ENCODE data around the gene SYDE1.

Gene SYDE1

GRCh38 chr19:15154002-15154612 is 46.9 kb downstream of the SYDE1 start:
- Mint-ChIP-seq H3K27me3 (ENCODE audit: low read depth) (peaks cover 5% of the 10 kb centered on the region), H3K9me3 (no peaks in the 10 kb centered on the region)
- TF ChIP-seq CTCF (IDR thresholded peaks at IDR 0.05; ENCODE audit: unreplicated experiment in 3 of 3), result peak; percentile 24 to 41 (median 30)

GRCh38 chr19:15155296-15155695 is 48.1 kb downstream of the SYDE1 start:
- no peak overlapping the region for H3K4me3 Mint-ChIP-seq
- H3K36me3 Mint-ChIP-seq (ENCODE audit: low read depth), result peaks cover 22% of the 10 kb centered on the region
- no peak for TF ChIP-seq CTCF (IDR thresholded peaks at IDR 0.05; ENCODE audit: unreplicated experiment in 3 of 3)
- peaks cover 2% of the 10 kb centered on the region for H3K4me1 Mint-ChIP-seq
- peaks cover 5% of the 10 kb centered on the region for H3K27me3 Mint-ChIP-seq (ENCODE audit: low read depth)
- no peak overlapping the region for H3K27ac Mint-ChIP-seq
- H3K9me3 Mint-ChIP-seq, result no peaks in the 10 kb centered on the region

More at GRCh38 chr19:15154002-15154612, 46.9 kb downstream of the SYDE1 start:
- H3K27ac Mint-ChIP-seq, result no peak overlapping the region
- no peak overlapping the region for H3K4me3 Mint-ChIP-seq
- no peaks in the 10 kb centered on the region for H3K4me1 Mint-ChIP-seq
- peaks cover 11% of the 10 kb centered on the region for H3K36me3 Mint-ChIP-seq (ENCODE audit: low read depth)

GRCh38 chr19:15156391-15156790 is 49.2 kb downstream of the SYDE1 start:
- Mint-ChIP-seq H3K4me3 (no peak overlapping the region), H3K27me3 (ENCODE audit: low read depth) (peaks cover 5% of the 10 kb centered on the region), H3K27ac (no peak overlapping the region), H3K4me1 (peaks cover 4% of the 10 kb centered on the region), H3K9me3 (no peaks in the 10 kb centered on the region), H3K36me3 (ENCODE audit: low read depth) (peaks cover 25% of the 10 kb centered on the region)
- no peak for TF ChIP-seq CTCF (IDR thresholded peaks at IDR 0.05; ENCODE audit: unreplicated experiment in 3 of 3)

- TF ChIP-seq CTCF (IDR thresholded peaks at IDR 0.05; ENCODE audit: unreplicated experiment in 3 of 3), result no peak
- H3K27me3 Mint-ChIP-seq (ENCODE audit: low read depth), result no peaks in the 10 kb centered on the region
- peaks cover 4% of the 10 kb centered on the region for H3K4me1 Mint-ChIP-seq
- H3K27ac Mint-ChIP-seq, result no peak overlapping the region
- H3K36me3 Mint-ChIP-seq (ENCODE audit: low read depth), result peaks cover 50% of the 10 kb centered on the region
- H3K9me3 Mint-ChIP-seq, result no peaks in the 10 kb centered on the region
- no peak overlapping the region for H3K4me3 Mint-ChIP-seq
Observed at GRCh38 chr19:15159251-15159650, 52.0 kb downstream of the SYDE1 start.

- Mint-ChIP-seq H3K36me3 (ENCODE audit: low read depth) (peaks cover 70% of the 10 kb centered on the region), H3K27ac (no peak overlapping the region), H3K4me3 (no peak overlapping the region), H3K4me1 (peaks cover 4% of the 10 kb centered on the region), H3K9me3 (no peaks in the 10 kb centered on the region), H3K27me3 (ENCODE audit: low read depth) (no peaks in the 10 kb centered on the region)
- TF ChIP-seq CTCF (IDR thresholded peaks at IDR 0.05; ENCODE audit: unreplicated experiment in 3 of 3), result peak in 2 of 3 experiments; percentile 35 to 40
Observed at GRCh38 chr19:15161028-15161984, 54.1 kb downstream of the SYDE1 start.
